NCI-H2196 treated with DMSO at 0.1 percent for 48 hours (cell line): ENCODE data around the gene SLC18A3.

Experiments used
- DNase-seq: peaks from one replicate; lab custom pipeline; 2025; ENCODE audit not compliant: unreplicated experiment; lab: John Stamatoyannopoulos, UW

Gene SLC18A3

DNA sequence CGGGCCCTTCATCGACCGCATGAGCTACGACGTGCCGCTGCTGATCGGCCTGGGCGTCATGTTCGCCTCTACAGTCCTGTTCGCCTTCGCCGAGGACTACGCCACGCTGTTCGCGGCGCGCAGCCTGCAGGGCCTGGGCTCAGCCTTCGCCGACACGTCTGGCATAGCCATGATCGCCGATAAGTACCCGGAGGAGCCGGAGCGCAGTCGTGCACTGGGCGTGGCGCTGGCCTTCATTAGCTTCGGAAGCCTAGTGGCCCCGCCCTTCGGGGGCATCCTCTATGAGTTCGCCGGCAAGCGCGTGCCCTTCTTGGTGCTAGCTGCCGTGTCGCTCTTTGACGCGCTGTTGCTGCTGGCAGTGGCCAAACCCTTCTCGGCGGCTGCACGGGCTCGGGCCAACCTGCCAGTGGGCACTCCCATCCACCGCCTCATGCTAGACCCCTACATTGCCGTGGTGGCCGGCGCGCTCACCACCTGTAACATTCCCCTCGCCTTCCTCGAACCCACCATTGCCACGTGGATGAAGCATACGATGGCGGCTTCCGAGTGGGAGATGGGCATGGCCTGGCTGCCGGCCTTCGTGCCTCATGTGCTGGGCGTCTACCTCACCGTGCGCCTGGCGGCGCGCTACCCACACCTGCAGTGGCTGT is 1.2 kb downstream of the SLC18A3 start:
- no peak for DNase-seq

DNA sequence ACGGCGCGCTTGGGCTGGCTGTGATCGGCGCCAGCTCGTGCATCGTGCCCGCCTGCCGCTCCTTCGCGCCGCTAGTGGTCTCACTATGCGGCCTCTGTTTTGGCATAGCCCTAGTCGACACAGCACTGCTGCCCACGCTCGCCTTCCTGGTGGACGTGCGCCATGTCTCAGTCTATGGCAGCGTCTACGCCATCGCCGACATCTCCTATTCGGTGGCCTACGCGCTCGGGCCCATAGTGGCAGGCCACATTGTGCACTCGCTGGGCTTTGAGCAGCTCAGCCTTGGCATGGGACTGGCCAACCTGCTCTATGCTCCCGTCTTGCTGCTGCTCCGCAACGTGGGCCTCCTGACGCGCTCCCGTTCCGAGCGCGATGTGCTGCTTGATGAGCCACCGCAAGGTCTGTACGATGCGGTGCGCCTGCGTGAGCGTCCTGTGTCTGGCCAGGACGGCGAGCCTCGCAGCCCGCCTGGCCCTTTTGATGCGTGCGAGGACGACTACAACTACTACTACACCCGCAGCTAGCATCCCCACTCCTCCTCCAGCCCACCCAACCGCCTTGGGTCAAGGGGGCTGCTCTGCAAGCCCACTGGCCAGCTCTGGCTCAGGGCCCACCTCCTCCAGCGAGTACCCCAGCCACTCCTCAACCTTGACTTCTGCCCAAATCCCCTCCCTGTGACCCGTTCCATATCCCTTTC is 1.9 kb downstream of the SLC18A3 start:
- DNase-seq: no peak

DNA sequence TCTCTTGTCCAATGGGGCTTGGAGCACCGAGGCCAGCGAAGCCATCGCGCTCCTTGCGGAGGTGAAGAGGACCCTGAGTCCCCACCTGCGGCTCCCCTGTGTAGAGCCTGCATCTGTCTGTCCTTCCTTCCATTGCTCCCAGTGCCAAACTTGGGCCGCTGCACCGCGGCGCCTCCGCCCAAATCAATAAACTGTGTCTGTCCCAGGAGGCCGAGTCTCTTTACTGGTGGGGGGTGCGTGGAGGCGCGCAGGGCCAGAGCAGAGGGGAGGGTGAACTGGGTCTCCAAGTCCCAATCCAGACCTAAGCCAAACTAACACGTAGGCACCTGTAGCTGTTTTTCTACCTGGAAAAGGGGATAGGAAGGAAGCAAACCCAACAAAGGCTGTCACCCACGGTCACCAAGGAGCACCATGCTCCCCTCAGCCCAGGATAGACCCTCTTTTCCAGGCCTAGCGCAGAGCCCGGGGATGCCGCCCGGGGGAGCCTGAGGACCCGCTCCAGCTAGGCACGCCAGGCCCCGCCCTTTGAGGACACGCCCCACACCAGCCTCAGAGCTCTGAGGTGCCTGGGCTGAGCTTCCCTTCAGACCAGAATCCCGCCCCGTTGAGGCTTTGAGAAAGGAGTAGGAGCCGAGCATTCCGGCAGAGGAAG is 2.5 kb downstream of the SLC18A3 start:
- DNase-seq: no peak

DNA sequence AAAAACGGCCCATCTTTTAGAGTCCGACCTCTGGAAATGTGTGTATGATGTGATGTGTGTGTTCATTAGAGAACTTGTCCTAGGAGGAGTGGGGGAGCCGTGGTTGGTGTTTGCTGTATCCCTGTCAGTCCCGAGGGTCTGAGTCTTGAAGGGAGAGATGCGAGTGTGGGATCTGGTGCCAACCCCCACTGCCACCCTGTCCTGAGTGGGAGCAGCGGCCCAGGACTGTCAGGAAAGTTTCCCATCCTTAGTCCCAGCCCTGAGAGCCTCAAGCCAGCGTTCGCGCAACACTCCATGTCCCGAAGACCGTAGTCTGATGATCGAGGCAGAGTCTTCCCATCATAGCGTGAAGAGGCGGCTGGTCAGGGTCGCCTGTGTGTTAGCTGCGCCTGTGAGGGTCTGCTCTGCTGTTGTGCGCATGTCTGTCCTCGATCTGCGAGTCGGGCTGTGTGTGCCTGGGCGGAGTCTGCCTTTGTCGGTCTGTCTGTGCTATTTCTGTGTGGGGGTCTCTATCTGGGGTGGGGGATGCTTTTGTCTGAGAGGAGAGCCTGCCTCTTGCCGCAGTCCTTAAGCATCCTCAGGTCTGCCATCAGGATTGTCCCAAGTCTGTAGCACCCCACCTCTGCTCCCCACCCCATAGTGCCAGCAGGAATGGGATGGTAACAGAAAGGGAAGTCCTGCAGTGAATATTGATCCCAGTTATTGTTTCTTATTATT is 3.2 kb downstream of the SLC18A3 start:
- DNase-seq: no peak

DNA sequence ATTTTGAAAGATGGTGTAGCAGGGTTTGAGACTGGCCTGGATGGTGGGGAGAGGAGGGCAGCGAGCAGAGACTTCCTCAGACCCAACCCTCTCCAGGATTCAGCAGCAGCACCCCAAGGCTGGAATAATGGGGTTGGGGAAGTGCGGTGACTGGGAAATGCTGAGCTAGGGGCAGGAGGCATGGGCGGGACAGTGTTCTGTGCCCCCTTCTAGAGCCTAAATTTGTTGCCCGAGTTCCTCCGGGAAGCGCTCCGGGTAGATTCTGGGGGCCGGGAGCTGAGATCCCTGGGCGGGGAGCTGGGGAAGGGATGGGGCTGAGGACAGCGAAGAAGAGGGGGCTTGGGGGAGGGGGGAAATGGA is 3.8 kb downstream of the SLC18A3 start, which contains the start of gene CHAT:
TSS of gene CHAT (plus strand) at position 156 of the 360 bp plus-strand sequence. CDS start at position 309, 153 bp downstream.
- no peak for DNase-seq

DNA sequence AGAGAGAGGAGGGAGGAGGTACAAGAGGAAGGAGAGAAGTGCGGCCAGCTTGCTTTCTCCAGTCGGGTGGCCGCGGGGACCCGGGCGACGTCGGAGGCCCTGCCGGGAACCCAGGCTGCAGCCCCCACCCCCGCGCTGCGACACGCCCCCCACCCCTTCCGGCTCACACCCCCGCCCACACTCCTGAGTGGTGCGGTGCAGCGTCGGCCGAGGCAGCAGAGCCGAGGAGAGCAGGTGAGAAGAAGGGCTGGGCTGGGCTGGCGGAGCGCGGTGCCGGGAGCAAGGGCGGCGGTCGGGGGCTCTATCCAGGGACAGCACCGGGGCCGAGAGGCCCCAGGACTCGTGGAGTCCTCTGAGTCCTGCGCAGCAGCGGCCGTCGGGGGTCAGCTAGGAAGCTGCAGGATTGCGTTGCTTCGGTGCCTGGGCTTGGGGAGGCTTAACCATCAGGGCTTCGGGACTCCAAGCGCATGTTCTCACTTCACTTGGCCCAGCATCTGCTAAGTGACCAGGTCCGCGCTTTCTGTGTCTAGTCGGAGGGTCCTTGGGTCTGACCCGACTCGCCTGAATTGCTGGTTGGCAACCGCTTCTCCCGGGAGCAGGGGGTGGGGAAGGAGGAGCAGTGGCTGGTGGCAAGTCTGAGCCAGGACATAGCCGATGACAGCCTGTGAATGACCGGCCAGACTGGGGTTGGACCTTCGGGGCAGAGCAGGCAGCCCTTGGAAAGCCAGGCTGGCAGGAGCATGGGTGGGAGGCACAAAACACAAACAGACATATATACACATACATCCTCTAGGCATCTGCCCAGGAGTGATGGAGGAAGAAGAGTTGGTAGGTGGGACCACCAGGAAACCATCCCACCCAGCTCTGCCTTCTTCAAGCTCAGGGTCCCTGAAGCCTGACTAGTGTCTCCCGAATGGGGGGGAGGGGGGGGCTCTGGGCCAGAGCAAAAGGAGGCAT is 4.4 kb downstream of the SLC18A3 start:
- DNase-seq: no peak

DNA sequence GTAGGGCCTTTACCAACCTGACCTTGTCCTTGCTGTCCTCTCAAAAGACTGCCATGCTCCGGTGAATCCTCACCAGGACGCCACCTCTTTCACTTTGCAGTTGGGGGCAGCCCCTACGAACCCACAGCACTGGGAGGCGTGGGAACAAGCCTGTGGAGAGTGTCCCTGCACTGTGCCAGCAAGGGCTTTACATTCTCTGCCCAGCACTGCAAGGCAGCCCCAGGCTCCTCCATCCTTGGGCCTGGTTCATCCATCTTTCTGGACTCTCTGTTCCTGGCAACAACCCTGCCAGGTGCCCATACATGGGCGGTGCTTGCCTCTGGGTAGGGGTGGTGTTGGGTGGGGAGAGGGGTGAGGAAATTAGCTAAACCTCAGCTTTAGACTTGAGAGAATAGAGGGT is 5.1 kb downstream of the SLC18A3 start:
- DNase-seq: no peak

DNA sequence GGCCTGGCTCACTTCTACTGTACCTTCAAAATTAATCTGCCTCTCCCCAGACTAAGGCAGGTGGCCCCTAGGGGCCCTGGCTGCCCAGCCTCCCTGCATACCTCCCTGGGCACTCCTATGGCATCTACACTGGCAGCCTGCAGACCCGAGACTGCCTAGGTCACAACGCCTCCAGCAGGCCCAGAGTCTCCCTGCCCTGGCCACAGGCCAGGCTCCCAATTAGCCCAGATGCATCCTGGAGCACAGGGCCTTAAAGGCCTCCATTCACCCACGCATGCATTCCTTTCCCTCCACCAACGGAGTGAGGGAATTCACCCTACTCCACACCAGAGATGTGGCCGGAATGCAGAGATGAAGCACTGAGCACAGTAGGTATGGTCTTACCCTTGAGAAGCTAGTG is 5.6 kb downstream of the SLC18A3 start:
- DNase-seq: no peak

DNA sequence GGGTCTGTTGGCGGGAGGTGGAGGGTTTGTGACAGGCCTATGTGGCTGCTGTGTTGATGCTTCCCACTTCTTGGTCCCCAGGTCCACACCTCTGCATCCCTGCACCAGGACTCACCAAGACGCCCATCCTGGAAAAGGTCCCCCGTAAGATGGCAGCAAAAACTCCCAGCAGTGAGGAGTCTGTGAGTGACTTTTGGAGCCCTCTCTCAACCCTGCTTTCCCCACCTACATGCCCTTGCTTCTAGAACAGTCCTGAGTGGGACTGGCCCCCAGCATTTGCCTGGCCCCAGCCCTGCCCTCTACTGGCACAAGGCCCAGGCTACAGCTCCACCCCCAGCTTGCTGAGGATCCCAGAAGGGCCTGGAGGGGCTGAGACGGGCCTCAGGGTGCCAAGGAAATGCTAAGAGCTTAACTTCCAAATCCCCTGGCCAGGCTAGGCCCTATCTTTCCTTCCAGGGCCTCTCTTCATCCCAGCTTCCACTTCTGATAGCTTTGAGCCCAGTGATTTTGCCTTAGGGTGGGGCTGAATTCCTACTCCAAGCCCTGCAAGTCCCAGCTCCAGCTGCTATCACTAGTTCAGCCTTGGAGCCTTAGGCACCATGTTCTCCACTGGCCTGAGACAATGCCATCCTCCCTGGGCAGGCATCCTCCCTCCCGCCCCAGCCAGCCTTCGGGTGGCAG is 6.5 kb downstream of the SLC18A3 start:
- DNase-seq: no peak

DNA sequence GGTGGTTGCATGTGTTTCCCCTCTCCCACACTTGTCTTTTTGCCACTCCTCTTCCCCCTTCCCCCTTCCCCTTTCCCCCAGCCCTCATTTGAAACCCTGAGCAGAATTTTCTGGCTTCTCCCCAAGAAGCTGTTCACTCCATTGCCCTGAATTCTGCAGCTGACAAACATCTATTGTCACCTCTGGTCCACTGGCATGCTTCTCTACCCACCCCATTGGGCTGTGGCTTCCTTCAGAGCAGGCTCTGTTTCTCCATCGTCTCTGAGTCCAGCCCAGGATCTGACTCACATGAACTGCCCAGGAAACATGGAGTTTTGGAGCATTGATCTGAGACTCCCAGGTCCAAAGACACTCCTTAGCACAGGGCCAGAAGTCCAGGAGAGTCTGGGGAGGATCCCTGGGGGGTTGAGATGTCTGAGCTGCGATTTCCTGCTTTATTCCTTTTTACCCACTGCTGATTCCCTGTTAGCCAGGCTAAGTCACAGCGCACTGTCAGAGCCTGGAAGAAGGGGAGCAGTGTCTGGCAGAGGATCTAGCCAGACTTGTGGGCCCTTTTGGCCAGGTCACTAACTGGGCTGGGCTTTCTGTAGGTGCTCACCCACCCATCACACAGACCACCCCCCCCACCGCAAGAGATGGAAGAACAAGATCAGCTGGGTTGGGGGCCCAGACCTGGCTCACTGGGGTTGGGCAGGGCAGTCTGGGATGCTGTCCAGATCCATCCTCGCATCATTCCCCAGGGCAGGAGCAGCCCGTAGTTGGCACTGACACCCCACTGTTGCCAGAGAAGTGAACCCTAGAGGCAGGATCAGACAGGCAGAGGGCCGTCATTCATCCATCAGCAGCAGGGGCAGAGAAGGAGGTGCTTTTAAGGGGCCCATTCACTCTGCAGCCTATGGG is 7.3 kb downstream of the SLC18A3 start:
- DNase-seq: no peak

DNA sequence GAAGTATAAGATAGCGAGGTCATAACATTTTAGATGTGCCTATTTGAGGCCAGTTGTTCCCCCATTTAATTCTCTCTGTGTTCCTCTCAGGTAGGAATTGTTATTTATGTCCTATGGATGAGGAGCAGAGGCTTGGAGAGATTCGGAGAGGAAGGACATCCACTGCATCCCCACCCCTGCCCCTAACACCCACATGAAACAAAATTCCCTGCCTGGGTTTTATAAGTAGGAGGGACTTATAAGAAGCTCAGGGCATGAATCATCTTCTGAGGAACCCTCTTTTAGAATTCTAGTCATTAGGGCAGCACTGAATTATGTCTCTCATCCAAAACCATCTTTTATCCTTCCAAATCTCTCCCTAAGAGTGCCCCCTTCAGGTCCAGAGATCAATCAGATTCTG is 8.7 kb downstream of the SLC18A3 start:
- no peak for DNase-seq

DNA sequence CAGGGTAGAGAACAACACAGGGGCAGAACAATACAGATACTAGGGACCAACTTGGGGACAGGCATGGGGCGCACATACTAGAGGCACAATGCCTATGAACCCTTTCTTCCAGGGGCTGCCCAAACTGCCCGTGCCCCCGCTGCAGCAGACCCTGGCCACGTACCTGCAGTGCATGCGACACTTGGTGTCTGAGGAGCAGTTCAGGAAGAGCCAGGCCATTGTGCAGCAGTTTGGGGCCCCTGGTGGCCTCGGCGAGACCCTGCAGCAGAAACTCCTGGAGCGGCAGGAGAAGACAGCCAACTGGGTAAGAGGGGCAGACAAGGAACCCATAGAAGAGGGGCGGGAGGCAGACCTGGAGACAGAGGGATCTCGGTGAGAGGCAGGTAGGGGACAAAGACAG is 9.5 kb downstream of the SLC18A3 start:
- DNase-seq: no peak

DNA sequence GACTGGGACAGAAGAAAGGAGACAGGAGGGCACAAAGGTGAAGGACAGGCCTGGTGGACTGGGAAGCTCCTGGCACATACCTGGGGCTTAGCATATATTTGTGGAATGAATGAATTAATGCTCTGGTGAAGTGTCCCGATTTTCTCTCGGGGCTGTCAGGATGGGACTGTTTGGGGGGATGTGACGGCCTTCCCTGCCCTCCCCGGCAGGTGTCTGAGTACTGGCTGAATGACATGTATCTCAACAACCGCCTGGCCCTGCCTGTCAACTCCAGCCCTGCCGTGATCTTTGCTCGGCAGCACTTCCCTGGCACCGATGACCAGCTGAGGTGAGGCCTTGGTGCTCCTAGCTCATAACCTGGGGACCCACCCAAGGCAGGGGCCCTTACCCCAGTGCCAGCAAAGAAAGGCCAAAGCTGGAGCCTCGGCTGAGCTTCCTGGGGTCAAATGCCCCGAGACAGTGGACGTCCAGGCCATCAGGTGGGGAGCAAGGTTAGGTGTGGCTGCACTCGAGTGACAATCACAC is 10.2 kb downstream of the SLC18A3 start:
- DNase-seq: no peak

DNA sequence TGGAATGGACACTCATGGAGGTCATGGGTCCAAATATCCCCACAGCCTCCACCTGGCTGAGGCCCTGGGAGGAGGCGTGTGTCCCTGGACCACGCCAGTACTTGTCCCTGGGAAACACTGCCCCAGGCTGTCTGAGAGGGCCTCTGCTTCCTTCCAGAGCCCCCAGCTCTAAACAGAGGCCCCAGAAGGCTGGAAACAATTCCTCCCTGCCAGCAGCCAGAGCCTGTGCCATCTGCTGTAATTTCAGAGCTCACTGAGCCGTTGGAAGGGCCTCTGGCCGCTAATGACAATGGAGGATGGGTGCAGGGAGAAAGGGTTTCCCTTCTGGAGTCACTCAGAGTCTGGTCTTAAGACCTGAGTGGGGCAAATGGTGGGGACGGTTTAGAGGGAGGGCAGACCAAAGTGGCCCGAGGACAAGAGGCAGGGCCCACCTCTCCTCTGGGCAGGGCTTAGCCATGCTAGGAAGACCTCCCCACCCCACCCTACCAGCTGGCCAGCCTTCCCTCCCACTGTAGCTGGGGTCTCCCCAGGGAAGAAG is 10.8 kb downstream of the SLC18A3 start:
- no peak for DNase-seq

DNA sequence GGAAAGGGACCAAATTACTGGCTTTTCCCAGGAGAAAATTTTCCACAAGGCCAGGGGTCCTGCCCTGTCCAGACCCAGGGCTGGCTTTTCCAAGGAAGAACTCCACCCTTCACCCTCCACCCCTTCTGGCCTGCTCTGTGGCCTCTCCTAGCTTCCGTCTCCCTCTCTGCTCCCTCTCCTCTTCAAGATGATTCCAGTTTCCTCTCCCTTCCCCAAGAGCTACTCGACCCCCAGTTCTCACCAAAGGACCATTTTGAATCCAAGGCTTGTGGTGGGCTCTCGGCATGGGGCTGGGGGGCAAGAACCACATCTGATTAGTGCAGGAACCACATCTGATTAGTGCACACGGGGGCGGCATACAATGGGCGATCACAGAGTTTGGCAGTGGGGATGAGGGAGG is 11.5 kb downstream of the SLC18A3 start:
- DNase-seq: no peak

DNA sequence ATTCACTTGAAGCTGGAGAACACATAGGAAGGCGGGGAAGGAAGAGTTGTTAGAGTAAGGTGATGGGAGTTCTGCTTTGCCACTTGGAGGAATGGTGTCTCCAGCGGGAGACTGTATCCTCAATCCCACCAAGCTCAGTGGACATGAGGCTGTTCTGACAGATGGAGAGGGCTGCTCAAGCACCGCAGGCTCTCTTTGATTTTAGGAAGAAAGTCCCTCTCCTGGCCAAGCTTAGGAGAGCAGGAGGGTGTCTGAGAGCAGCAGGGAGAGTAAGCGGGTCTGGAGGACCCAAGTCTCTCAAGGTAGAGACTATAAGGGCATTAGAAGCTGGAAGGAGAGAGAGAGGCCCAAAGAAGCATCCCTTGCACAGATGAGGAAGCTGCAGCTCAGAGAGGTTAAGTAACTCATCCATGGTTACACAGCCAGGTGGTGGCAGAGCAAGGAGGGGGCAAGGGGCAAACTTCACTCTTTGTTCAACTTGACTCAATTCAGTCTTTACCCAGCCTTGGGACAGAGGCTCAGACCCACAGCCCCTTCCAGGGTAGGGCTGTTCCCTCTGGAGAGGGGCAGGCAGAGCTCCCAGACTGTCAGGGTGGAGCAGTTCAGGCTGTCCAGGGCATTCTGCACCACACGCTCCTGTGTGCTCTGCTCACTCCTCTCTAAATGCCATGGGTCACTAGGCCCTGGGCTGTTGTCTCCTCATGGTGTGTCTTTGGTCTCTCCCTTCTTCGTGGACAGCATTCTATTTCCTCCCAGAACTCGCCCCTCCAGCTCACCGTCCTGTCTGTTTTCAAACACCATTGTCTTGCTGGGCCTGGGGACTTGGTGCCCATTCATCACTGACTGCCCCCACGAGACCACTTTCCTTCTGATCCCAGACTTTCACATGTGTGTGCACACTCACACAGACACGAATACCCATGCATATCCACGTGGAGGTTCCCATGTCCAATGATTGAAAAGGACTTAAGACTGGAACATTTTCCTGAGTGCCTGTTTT is 12.6 kb downstream of the SLC18A3 start:
- no peak for DNase-seq

DNA sequence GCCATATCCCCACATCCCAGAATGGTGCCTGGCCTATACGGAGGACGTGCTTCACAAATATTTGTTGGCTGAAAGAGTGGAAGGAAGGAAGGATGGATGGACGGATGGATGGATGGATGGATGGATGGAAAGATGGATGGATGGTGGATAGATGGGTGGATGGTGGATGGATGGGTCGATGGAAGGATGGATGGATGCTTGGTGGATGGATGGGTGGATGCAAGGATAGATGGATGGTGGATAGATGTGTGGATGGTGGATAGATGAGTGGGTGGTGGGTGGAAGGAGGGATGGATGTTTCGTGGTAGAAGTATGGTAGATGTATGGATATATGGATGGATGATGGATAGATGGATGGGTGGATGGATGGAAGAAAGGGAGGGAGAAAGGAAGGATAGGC is 14.5 kb downstream of the SLC18A3 start:
- no peak for DNase-seq
